Duodenal mucosa (tissue), 2 donors: ENCODE data around the gene CHST9.

Source experiments
- H3K27ac ChIP-seq: one replicate; pipeline ENCODE4 v1.7.0; 2013; ENCODE audit warnings: low read depth, low read length
- H3K27me3 ChIP-seq, 2 donors: one replicate each; pipeline ENCODE4 v1.7.0; 2013; ENCODE audit warnings: low read length in 2 of 2, control low read depth in 1 of 2; ENCODE audit not compliant: insufficient read depth in 2 of 2, control insufficient read depth in 1 of 2
- H3K36me3 ChIP-seq, 2 donors: one replicate each; pipeline ENCODE4 v1.7.0; 2013; ENCODE audit warnings: low read length in 2 of 2, control low read depth in 1 of 2; ENCODE audit not compliant: insufficient read depth in 2 of 2, control insufficient read depth in 1 of 2
- H3K4me1 ChIP-seq, 2 donors: one replicate each; pipeline ENCODE4 v1.7.0; 2013; ENCODE audit warnings: low read length in 2 of 2, control low read depth in 1 of 2; ENCODE audit not compliant: insufficient read depth in 2 of 2, control insufficient read depth in 1 of 2
- H3K4me3 ChIP-seq, 2 donors: one replicate each; pipeline ENCODE4 v1.7.0; 2013; ENCODE audit warnings: low read length in 2 of 2, low read depth in 1 of 2
- H3K9ac ChIP-seq, 2 donors: one replicate each; pipeline ENCODE4 v1.7.0; 2013; ENCODE audit warnings: low read length in 2 of 2, low read depth in 1 of 2
- H3K9me3 ChIP-seq, 2 donors: one replicate each; pipeline ENCODE4 v1.7.0; 2013; ENCODE audit warnings: low read length in 2 of 2, control low read depth in 1 of 2; ENCODE audit not compliant: control insufficient read depth in 1 of 2

CHST9 gene

GRCh38 chr18:26965206-26965605, 219.9 kb downstream of the CHST9 start:
- no peaks in the 10 kb centered on the region for H3K4me1 ChIP-seq
- no peaks in the 10 kb centered on the region for H3K27me3 ChIP-seq
- H3K9me3 ChIP-seq = no peaks in the 10 kb centered on the region
- H3K36me3 ChIP-seq = no peaks in the 10 kb centered on the region
- H3K27ac ChIP-seq = no peak overlapping the region
- H3K9ac ChIP-seq = no peak overlapping the region
- no peak overlapping the region for H3K4me3 ChIP-seq

DNA sequence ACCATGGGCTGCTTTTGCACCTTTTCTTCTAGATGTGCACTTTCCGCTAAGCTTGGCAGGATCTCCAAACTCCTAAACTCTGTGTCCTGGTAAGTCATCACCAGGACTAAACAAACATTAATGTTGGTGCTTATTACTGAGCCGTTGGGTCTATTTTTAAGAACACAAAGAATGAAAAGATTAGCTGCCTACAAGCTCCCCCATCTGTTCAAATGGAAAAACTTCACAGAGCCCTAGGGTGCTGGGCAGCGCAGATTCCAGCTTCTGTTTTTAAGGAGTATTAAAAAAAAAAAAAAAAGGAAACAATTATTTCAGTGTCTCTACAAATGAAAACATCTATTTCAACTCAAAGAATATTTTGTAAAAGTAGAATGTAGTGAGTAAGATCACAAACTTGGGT, 221.8 kb downstream of the CHST9 start:
- Histone ChIP-seq H3K27me3 (no peaks in the 10 kb centered on the region), H3K4me1 (no peaks in the 10 kb centered on the region), H3K9ac (no peak overlapping the region), H3K4me3 (no peak overlapping the region), H3K36me3 (no peaks in the 10 kb centered on the region), H3K27ac (no peak overlapping the region), H3K9me3 (no peaks in the 10 kb centered on the region)

GRCh38 chr18:26961839-26962238, 223.3 kb downstream of the CHST9 start:
- no peak overlapping the region for H3K9ac ChIP-seq
- no peak overlapping the region for H3K27ac ChIP-seq
- H3K4me1 ChIP-seq = no peaks in the 10 kb centered on the region
- no peaks in the 10 kb centered on the region for H3K36me3 ChIP-seq
- no peaks in the 10 kb centered on the region for H3K27me3 ChIP-seq
- no peak overlapping the region for H3K4me3 ChIP-seq
- no peaks in the 10 kb centered on the region for H3K9me3 ChIP-seq

DNA sequence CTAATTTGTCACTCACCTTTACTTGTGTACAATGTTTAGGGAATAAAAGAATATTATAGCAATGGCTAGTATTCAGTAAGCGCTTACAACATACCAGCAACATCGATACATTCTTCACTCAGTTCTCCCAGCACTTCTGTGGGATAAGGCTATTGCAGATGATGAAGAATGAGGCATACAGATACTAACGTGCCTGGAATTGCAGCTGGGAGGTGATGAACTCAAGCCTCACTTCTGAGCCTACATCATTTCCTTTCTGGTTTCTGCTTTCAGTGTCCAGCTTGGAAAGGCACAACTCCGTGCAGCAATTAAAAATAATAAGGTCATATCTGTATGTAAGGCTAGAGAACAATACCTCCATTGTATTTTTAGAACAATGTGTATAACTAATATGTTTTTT, 224.2 kb downstream of the CHST9 start:
- no peak overlapping the region for H3K4me3 ChIP-seq
- H3K4me1 ChIP-seq = no peaks in the 10 kb centered on the region
- H3K9me3 ChIP-seq = no peaks in the 10 kb centered on the region
- H3K27ac ChIP-seq = no peak overlapping the region
- H3K36me3 ChIP-seq = no peaks in the 10 kb centered on the region
- no peaks in the 10 kb centered on the region for H3K27me3 ChIP-seq
- no peak overlapping the region for H3K9ac ChIP-seq

- Histone ChIP-seq H3K27me3 (no peaks in the 10 kb centered on the region), H3K36me3 (no peaks in the 10 kb centered on the region), H3K9ac (no peak overlapping the region), H3K27ac (no peak overlapping the region), H3K9me3 (no peaks in the 10 kb centered on the region), H3K4me1 (no peaks in the 10 kb centered on the region), H3K4me3 (no peak overlapping the region)
These were observed 228.2 kb downstream of the CHST9 start for GRCh38 chr18:26956863-26957262.

- Histone ChIP-seq H3K27ac (no peak overlapping the region), H3K4me1 (no peaks in the 10 kb centered on the region), H3K4me3 (no peak overlapping the region), H3K9ac (no peak overlapping the region), H3K27me3 (no peaks in the 10 kb centered on the region), H3K36me3 (no peaks in the 10 kb centered on the region), H3K9me3 (no peaks in the 10 kb centered on the region)
These were observed 236.4 kb downstream of the CHST9 start for GRCh38 chr18:26948703-26949102.

GRCh38 chr18:26943906-26944305, 241.2 kb downstream of the CHST9 start:
- no peaks in the 10 kb centered on the region for H3K27me3 ChIP-seq
- no peak overlapping the region for H3K27ac ChIP-seq
- H3K36me3 ChIP-seq = no peaks in the 10 kb centered on the region
- H3K9ac ChIP-seq = no peak overlapping the region
- H3K4me1 ChIP-seq = no peaks in the 10 kb centered on the region
- H3K4me3 ChIP-seq = no peak overlapping the region
- no peaks in the 10 kb centered on the region for H3K9me3 ChIP-seq

- no peak overlapping the region for H3K4me3 ChIP-seq
- no peak overlapping the region for H3K27ac ChIP-seq
- H3K4me1 ChIP-seq = no peaks in the 10 kb centered on the region
- no peaks in the 10 kb centered on the region for H3K9me3 ChIP-seq
- no peak overlapping the region for H3K9ac ChIP-seq
- no peaks in the 10 kb centered on the region for H3K27me3 ChIP-seq
- no peaks in the 10 kb centered on the region for H3K36me3 ChIP-seq
These were observed 243.5 kb downstream of the CHST9 start for GRCh38 chr18:26941584-26941983.

DNA sequence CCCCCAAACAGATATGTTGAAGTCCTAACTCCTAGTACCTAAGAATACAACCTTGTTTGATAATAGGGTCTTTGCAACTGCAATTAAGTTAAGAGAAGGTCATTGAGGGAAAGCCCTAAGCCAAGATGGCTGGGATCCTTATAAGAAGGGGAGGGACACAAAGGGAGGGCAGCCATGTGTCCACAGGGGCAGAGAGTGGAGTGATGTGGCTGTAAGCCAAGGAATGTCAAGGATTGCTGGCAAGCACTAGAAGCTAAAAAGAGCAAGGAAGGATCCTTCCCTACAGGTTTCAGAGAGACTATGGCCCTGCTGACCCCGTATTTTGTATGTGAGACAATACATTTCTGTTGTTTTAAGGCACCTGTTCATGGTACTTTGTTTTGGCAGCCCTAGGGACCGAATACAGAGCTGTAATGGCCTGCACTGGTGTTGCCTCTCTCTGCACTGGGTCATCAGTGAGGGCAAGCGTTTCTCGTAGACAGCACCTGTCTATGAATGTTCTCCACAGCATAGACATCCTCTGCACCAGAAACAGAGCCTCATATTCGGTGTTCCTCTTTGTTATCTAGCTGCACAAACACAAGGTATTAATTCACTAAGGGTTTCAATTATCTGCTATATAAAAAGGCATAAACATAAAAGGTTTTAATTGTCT, 244.2 kb downstream of the CHST9 start:
- Histone ChIP-seq H3K27ac (no peak overlapping the region), H3K27me3 (no peaks in the 10 kb centered on the region), H3K9ac (no peak overlapping the region), H3K4me1 (no peaks in the 10 kb centered on the region), H3K9me3 (no peaks in the 10 kb centered on the region), H3K4me3 (no peak overlapping the region), H3K36me3 (no peaks in the 10 kb centered on the region)

GRCh38 chr18:26931659-26932058, 253.4 kb downstream of the CHST9 start:
- Histone ChIP-seq H3K9me3 (no peaks in the 10 kb centered on the region), H3K27ac (no peak overlapping the region), H3K9ac (no peak overlapping the region), H3K36me3 (no peaks in the 10 kb centered on the region), H3K27me3 (no peaks in the 10 kb centered on the region), H3K4me3 (no peak overlapping the region), H3K4me1 (no peaks in the 10 kb centered on the region)

- H3K9ac ChIP-seq = no peak overlapping the region
- no peaks in the 10 kb centered on the region for H3K27me3 ChIP-seq
- no peak overlapping the region for H3K4me3 ChIP-seq
- H3K36me3 ChIP-seq = no peaks in the 10 kb centered on the region
- no peak overlapping the region for H3K27ac ChIP-seq
- no peaks in the 10 kb centered on the region for H3K9me3 ChIP-seq
- no peaks in the 10 kb centered on the region for H3K4me1 ChIP-seq
These were observed 254.5 kb downstream of the CHST9 start for GRCh38 chr18:26930630-26931029.
